CD4-positive, alpha-beta T cell treated with Interleukin-17A for 1 hour (primary cell): ENCODE data around the gene ATG7.
A peak's percentile ranks its signal among the peaks of the same experiment; 100 is the strongest.

ENCODE experiments used
- DNase-seq: peaks from one replicate; pipeline ENCODE4 v3.0.0-alpha.2; 2020

Gene ATG7

GRCh38 chr3:11271986-11272904 lies at the start of gene ATG7:
TSS of gene ATG7 (plus strand) at chr3:11272397. CDS start at chr3:11298696, 26,299 bp downstream.
- DNase-seq, result peak; percentile 96

GRCh38 chr3:11224010-11224409 lies 48.2 kb upstream of the ATG7 start:
- DNase-seq, result no peak

- no peak for DNase-seq
These were observed 47.3 kb upstream of the ATG7 start for GRCh38 chr3:11224870-11225229.

DNA sequence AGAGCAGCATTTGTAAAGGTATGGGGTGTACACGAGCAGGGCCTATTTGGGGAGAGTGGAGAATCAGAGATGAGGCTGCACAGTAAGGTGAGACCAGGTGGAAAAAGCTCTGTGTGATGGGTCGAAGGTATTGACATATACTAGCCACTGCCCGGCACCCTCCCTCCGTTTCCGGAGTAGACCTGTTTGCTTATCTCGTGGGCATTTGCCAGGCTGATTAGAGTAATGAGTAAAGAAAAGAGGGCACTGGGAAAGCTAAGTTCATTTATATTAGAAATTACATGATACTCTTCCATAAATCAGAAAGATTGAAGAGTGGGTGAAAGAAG lies 46.2 kb upstream of the ATG7 start:
- no peak for DNase-seq

DNA sequence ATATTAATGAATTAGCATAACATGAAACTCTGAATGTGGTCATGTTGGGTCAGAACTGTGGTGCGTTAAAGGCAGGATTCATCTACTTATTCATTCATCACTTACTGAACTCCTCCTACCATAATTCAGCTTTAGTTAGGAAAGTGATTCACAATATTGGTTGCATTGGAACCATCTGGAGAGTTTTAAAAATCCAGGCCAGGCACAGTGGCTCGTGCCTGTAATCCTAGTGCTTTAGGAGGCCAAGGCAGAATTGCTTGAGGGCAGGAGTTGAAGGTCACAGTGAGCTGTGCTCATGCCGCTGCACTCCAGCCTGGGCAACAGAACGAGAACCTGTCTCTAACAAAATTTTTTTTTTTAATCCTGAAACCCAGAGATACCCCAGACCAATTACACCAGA lies 44.2 kb upstream of the ATG7 start:
- no peak for DNase-seq

DNA sequence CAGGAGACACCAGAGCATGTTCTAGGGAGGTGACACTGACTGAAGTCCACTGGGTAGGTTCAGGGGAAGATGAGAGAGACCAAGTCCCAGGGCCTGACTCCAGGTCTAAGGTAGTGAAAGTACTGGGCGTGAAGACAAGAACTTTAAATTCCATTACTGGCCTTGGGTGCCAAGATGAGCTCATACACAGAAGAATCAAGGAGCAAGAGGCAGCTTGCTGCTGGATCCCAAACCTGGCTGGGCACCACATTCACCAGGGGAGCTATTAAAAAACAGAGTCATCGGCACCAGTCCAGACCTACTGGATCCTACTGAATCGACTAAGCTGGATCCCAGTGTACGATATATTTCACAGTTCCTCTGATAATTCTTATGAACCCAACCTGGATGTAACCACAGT lies 42.1 kb upstream of the ATG7 start:
- no peak for DNase-seq

- DNase-seq, result no peak
These were observed 41.4 kb upstream of the ATG7 start for GRCh38 chr3:11230832-11231231.

GRCh38 chr3:11235385-11235784 lies 36.8 kb upstream of the ATG7 start:
- no peak for DNase-seq

DNA sequence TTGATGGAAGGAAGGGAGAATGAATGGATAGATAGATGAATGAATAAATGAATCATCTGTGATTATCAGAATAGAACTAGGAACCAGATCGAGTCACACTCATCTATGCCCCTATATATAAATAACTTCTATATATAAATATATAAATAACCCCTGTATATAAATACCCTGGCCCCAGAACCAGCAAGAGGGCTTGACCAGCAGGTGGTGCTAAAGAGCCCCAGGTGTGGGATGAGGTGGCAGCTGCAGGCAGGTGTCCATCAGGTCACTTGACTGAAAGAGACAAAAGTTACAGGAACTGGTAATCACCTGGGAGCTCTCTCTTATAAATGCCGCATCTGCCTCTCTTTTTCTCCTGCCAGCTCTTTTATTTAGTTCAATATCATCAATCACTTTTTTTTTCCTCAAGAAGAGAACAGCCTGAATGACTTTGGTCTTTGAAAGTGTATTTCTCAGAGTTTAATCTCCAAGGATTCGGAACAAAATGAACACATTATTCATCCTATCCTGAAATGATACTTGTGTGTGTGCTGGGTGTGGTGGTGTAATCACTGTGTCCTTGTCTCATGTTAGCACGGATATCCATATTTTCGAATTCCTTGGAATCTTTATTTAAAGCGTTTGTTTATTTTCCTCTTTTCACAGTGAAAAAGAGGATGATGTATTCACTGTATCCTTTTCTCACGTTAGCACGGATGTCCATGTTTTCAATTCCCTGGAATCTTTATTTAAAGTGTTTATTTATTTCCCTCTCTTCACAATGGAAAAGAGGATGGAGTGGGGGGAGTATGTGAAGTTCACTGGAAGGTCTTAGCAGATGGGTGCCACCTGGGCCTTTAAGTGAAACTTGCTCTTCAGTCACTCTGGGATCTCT lies 35.4 kb upstream of the ATG7 start:
- peak; percentile 79 for DNase-seq

- DNase-seq, result no peak
These were observed 34.1 kb upstream of the ATG7 start for GRCh38 chr3:11238060-11238459.

GRCh38 chr3:11238880-11239279 lies 33.3 kb upstream of the ATG7 start:
- DNase-seq, result no peak

DNA sequence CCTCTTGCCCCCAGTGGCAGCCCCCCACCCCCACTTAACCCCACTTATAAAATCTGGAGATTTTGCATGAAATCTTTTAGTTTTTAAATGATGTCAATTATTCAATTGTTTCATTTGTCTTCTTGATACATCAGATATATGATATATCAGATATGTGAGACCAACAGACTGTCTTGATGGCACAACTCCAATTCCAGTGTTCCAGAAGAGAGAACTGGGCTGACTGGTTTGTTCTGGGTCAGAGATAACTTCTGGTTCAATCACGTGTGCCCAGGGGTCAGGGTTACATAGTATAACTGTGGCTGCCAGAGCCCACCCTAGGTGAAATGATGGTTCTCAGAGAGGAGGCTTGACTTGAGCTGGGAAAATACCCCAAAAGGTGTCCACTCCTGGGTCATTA lies 32.4 kb upstream of the ATG7 start:
- DNase-seq, result no peak

- DNase-seq, result no peak
These were observed 31.7 kb upstream of the ATG7 start for GRCh38 chr3:11240496-11240895.

DNA sequence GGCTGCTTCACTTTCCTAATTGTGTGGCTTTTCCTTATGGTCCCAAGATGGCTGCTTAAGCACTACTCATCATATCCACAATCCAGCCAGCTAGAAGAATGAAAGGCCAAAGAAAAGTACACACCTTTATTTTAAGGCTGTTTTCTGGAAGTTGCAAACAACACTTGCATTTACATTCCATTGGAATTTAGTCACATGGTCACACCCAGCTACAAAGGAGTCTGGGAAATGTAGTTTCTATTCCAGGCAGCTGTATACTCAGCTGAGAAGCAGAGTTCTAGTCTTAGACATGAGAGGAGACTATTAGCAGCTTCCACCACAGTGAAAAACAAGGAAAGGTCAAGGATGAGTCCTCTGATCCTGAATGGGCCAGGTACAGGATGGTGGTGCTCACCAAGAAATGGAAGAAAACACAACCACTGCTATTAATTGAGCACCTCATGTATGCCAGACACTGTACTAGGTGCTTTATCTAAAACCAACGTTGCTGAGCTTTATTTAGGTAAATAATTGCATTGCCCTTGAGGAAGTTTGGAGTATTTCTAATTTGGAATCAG lies 28.0 kb upstream of the ATG7 start:
- DNase-seq, result no peak

DNA sequence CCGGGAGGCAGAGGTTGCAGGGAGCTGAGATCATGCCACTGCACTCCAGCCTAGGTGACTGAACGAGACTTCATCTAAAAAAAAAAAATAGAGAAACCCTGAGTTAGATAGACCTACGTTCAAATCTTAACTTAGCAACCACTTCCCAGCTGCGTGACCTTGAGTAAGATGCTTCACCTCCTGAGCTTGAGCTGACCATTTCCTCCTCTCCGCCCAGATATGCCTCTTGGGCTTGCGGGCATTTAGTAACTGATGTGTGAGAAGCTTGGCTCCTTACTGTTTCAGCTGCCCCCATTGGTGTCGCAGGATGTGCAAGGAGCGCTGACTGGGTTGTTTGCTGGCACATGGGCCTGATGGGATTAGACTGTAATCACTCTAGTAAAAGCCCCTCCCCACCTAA lies 26.9 kb upstream of the ATG7 start:
- DNase-seq, result no peak

- DNase-seq, result no peak
These were observed 26.2 kb upstream of the ATG7 start for GRCh38 chr3:11245827-11246662.

DNA sequence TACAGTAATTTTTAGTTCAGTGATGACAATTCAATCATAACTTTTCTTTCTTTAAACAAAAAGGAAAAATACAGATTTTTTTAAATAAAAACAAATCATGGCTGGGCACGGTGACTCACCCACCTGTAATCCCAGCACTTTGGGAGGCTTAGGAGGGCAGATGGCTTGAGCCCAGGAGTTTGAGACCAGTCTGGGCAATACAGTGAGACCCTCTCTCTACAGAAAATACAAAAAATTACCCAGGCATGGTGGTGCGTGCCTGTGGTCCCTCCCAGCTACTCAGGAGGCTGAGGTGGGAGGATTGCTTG lies 25.6 kb upstream of the ATG7 start:
- DNase-seq, result no peak

GRCh38 chr3:11247362-11247761 lies 24.8 kb upstream of the ATG7 start:
- no peak for DNase-seq

GRCh38 chr3:11248596-11248995 lies 23.6 kb upstream of the ATG7 start:
- DNase-seq, result no peak

DNA sequence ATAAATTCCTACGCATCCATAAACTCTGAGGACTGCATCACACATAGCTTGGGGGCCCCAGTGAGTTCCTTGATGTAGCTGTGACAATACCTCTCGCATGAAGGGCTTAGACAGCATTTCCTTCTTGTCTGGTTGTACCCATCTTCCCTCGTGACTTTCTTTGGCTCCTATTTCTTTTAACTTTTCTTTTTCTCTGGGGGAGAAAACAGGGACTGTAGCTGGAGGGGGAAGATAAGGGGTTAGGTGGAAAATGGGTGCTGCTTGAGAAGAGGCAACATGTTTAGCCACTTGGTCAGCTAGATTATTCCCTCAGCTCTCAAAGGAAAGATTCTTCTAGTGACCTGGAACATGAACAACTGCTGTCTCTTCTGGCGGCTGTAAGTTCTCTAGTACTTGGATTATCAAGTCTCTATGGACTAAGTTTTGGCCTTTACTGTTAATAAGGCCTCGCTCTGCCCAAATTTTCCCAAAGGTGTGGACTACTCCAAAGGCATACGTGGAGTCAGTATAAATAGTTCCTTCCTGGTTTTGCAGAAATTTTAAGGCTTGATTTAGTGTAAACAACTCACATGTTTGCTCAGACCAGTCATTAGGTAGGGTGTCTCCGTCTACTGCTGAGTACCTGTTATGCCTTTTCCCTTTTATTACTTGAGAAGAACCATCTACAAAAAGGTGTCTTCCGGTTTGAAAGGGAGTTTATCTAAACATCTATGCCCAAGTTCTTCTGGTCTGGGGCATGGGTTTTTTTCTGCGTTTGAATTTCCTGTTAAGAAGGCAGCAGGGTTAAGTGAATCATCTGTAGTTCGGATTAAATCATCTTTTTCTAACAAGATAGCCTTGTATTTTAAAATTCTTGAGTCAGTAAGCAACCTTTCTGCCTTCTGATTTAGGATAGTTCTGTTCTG lies 21.0 kb upstream of the ATG7 start:
- DNase-seq, result peak; percentile 32

GRCh38 chr3:11251807-11252176 lies 20.4 kb upstream of the ATG7 start:
- DNase-seq, result no peak

- no peak for DNase-seq
These were observed 17.3 kb upstream of the ATG7 start for GRCh38 chr3:11254876-11255275.
